ENCODE results near the gene GPBAR1.

DNA sequence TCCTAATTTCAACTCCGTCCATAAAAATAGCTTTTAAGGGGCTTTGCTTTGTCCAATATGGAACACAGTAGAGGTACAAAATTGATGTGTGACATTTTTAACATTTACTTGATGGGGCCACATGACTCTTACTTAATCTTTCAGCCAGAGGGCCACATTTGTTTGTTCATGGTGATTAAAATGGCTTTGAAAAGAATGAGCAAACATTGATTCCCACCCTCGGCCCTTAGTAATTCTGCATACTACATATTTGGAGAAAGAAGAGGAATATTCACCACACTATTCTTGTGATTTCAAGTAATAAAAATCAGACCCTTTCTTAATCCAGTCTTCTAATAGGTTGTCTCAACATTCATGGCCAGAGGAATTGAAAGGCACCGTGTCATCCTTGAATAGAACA lies 26.3 kb upstream of the GPBAR1 start:
- no peak for TF ChIP-seq ZNF785 (CRISPR knock-in tag; IDR thresholded peaks at IDR 0.05)
- TF ChIP-seq CHD1 (IDR thresholded peaks at IDR 0.05; ENCODE audit: low read length): no peak
- TF ChIP-seq, protein P1, sequence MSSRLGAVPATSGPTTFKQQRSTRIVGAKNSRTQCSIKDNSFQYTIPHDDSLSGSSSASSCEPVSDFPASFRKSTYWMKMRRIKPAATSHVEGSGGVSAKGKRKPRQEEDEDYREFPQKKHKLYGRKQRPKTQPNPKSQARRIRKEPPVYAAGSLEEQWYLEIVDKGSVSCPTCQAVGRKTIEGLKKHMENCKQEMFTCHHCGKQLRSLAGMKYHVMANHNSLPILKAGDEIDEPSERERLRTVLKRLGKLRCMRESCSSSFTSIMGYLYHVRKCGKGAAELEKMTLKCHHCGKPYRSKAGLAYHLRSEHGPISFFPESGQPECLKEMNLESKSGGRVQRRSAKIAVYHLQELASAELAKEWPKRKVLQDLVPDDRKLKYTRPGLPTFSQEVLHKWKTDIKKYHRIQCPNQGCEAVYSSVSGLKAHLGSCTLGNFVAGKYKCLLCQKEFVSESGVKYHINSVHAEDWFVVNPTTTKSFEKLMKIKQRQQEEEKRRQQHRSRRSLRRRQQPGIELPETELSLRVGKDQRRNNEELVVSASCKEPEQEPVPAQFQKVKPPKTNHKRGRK (tag; IDR thresholded peaks at IDR 0.05): no peak

Measured in K562 (cell line).